Skin epidermis (tissue), 12 donors: Measurements from ENCODE around the gene TNNC2.
"Not testable (repeated sequence)": the region's sequence is repeated elsewhere in the genome, so short reads cannot be mapped to it uniquely, and the experiment has no call there.

Experiments used
- H3K27ac ChIP-seq, 21 experiments: fragments of 200-600 bp; sonication (generic) in 11 of 21; one replicate each; pipeline ENCODE4 v1.5.0; 2020; ENCODE audit warnings: mild to moderate bottlenecking in 3 of 21, inconsistent platforms in 2 of 21, moderate library complexity in 2 of 21
- H3K4me3 ChIP-seq, 7 experiments: fragments of 200-600 bp; sonication (generic) in 2 of 7; one replicate each; pipeline ENCODE4 v1.5.0; 2020; ENCODE audit warnings: inconsistent platforms in 2 of 7, mild to moderate bottlenecking in 2 of 7, moderate library complexity in 1 of 7

TNNC2 gene

DNA sequence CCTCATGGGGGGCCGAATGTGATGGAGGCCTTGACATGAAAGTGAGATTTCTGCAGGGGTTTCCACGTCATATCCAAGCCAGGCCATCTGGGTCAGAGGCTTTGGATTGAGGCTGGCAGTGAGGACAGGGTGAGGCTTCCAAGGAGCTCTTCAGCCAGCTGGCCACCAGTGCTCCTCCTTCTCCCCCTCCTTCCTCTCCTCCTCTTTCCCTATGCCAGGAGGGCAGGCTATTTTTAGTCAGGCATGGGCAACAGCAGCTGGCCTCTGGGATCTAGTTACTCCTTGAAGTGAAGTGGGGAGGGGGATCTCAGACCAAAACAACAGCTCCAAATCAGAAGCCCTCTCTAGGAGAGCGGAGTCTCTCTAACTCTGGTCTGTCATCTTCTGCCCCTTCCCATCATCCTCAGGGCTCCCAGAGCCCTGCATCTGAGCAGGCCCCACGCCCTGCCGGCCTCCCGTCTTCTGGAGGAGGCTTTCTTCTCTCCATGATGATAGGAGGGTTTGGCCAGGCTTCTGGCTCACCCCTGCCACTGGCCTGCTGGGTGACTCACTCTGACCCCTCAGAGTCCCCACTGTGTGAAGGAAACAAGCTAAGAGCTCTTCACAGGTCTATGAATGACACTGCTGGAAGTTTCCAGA is 612 bp downstream of the TNNC2 start:
- Histone ChIP-seq H3K4me3 (no peak overlapping the region), H3K27ac (peak overlapping the region in 8 of 21 experiments; percentile 9 to 71 (median 42))

DNA sequence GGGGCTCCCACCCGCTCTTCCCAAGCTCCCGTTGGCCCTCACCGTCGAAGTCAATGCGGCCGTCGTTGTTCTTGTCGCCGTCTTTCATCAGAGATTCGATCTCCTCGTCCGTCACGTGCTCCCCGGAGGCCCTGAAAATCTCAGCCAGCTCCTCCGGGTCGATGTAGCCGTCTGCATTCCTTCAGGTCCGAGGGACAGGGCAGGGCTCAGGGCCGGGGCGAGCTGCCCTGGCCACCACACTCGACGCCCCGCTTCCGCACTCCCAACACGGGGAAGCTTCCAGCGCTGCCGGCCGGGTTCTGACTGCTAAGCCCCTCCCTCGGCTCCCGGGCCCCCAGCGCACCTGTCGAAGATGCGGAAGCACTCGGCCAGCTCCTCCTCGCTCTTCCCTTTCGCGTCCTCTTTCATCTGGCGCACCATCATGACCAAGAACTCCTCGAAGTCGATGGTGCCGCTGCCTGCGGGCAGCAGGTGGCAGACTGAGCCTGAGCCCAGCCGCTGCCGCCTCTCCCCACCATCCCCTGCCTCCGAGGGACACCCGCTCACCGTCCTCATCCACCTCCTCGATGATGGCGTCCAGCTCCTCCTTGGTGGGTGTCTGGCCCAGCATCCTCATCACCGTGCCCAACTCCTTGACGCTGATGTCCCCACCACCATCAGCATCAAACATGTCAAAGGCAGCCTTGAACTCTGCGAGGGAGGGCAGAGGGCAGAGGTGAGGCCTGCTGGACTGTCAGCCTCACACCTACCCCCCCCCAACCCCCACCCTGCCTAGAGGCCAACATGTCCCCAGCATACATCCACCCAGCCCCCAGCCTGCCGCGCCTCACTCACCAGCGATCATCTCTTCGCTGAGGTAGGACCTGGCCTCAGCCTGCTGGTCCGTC is 2.9 kb downstream of the TNNC2 start:
- Histone ChIP-seq H3K4me3 (peak overlapping the region in 2 of 7 experiments; percentile 10 to 26), H3K27ac (peak overlapping the region in 1 of 21 experiments; percentile 25)

DNA sequence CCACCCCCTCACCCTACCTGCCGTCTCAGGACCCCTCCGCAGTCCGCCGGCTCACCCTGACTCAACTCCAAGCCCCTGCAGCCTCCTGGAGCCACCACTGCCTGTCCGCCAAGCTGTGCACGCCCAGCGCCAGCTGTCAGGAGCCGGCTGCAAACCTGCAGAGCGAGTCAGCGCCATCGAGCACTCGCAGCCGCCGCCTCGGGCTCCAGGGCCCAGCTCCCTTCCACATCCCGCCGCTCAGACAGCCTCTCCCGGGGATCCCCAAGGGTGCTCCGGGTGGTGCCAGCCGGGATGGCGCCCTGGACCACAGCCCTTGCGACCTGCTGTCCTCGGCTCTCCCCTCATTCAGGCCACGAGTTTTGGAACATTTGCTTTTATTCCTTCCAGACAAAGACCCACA is 4.3 kb downstream of the TNNC2 start:
- Histone ChIP-seq H3K27ac (no peak overlapping the region), H3K4me3 (no peak overlapping the region)

DNA sequence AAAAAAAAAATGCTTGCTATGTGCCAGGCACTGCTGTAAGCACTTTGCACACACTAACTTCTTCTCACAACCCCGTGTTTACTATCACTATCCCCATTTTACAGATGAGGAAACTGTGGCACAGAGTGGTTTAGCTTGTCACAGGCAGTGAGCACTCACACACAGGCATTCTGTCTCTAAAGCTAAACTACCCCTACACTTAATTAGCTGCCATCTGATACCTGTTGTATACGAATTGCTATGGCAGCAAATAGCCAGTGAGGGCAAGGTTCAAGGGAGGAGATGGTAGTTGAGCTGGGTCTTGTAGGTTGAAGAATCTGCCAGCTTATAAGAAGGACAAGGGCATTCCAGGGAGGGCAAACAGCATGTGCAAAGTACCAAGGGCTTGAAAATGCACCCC is 5.2 kb downstream of the TNNC2 start:
- no peak overlapping the region for H3K27ac ChIP-seq
- no peak overlapping the region for H3K4me3 ChIP-seq

DNA sequence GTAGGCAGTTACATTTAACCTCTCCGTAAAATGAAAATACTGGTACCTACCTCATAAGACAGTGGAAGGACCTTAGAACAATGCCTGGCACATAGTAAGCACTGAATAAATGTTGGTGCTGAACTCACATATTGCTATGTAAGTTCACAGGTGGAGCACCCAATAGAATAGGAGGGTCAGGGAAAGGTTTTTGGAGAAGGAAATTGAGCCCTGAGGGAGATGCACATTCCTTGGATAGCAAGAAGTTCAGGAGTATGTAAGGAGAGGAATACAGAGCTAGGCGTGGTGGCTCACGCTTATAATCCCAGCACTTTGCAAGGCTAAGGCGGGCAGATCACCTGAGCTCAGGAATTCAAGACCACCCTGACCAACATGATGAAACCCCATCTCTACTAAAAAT is 7.6 kb downstream of the TNNC2 start:
- no peak overlapping the region for H3K27ac ChIP-seq
- H3K4me3 ChIP-seq: no peak overlapping the region

DNA sequence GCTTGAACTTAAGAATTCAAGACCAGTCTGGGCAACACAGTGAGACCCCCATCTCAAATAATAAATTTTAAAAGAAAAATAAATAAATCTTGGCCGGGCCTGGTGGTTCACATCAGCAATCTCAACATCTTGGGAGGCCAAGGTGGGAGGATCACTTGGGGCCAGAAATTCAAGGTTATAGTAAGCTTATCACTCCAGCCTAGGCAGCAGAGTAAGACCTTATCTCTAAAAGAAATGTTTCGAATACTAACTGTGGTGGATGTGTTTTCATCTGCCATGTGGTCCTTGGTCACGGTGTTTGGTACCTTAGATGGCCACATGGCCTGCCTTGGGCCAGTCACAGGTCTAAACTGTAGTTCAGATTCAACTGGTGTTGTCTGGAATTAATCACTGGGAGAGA is 8.9 kb downstream of the TNNC2 start:
- H3K4me3 ChIP-seq: no peak overlapping the region
- peak overlapping the region in 1 of 21 experiments; percentile 2 for H3K27ac ChIP-seq

DNA sequence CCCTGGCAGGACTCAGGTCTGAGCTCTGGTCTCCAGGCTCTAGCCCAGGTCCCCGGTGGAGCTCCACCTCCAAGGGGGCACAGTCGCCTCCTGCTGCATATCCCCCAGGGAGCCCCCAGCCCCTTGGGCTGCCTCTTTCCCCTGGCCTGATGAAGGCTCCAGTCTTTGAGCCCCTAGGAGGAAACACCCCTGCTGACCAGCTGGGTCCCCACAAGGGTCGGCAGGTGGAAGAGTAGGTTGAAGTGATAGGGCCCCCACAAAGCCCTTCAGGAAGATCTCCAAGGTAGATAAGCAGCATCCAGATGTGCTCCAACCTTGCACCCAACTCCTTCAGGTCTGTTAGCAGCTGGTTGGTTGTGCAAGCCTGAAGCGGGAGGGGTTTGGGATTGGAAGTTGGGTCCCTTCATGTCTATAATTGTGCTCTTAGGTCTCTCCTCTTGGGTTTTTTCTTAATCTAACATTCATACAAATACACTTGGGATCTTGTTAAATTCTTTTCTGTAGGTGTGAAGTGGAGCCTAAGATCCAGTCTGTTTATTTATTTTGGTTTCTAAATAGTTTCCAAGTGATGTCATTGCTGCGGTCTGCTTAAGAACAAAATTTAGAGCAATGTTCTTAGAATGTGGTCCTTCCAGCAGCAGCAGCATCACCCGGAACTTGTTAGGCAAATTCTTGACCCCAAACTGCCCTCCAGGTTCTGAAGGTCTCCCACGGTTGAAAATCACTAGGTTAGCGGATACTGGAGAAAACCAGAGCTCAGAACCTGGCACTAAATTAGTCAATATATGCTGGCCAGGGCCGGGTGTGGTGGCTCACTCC is 9.5 kb downstream of the TNNC2 start:
- no peak overlapping the region for H3K4me3 ChIP-seq
- H3K27ac ChIP-seq: peak overlapping the region in 3 of 21 experiments; percentile 34 to 58 (median 55)

DNA sequence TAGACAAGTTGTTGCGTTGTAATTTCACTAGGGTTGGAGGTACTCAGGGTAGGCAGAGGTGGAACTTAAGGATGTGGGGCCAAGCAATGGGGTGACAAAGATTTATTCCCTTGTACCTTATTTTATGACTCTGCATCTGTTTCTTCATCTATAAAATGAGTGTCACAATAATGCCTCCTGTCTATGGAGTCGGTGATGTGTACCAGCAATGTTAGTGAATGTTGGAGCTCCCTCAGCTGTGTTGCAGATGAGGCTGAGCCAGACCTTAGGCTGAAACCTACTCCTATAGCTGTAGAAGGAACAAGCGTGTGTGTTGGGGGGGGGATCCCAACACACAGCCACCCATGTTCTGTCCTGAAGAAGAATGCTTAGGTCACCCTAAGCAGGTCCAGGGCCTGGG is 10.2 kb downstream of the TNNC2 start:
- Histone ChIP-seq H3K4me3 (no peak overlapping the region), H3K27ac (peak overlapping the region in 3 of 21 experiments; percentile 34 to 58 (median 55))

DNA sequence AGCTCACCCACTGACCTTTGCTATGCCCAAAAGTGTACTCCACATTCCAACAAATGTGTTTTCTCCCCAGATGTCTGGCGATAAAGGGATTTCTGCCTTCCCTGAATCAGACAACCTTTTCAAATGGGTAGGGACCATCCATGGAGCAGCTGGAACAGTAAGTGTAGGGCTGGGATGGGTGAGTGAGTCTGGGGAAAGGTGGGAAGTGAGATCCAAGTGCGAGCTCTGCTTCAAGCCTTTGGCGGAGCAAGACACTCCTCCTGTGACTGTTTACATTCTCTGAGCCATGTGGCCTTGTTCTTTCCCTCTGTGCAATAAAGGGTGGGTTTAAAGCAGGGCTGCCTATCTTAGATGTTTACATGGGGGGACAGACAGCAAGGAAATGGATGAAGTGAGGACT is 12.8 kb downstream of the TNNC2 start:
- H3K4me3 ChIP-seq: no peak overlapping the region
- no peak overlapping the region for H3K27ac ChIP-seq

DNA sequence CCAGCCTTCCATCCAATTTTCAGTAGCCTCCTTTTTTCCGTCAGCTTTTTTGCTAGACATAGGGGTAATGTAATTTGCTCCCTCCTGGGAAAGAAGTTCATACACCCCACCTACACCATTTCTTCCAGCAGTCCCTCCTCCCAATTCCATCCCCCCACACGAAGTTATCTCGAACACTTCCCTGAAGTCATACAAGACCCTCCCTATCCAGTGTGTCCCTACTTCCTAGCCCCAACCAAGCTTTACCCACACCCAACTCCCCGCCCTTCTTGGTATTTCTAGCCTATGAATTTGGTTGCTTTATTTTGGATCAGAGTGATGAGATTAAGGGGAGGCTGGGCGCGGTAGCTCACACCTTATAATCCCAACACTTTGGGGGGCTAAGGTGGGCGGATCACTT is 13.6 kb downstream of the TNNC2 start:
- peak overlapping the region in 1 of 21 experiments; percentile 57 for H3K27ac ChIP-seq

DNA sequence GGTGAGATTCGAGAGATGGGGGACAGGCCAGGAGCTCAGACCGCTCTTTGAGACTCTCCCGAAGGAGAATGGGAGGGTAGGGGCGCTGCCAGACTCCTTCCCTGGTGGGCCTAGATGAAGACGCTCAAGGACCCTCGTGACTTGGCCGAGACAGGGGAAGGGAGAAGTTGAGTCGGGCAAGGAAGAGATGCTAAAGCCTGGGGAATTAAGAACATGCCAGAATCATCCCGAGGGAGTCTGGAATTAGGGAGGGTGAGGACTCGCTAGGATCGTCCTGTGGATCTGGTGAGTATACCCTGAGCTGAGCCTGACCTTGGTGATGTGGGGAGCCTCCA is 14.1 kb downstream of the TNNC2 start:
- H3K27ac ChIP-seq: peak overlapping the region in 10 of 21 experiments; percentile 14 to 61 (median 36)
- peak overlapping the region; percentile 41 to 80 (median 53) for H3K4me3 ChIP-seq

More for the DNA sequence above, 13.6 kb downstream of the TNNC2 start:
- peak overlapping the region in 5 of 7 experiments; percentile 53 to 80 (median 53) for H3K4me3 ChIP-seq

DNA sequence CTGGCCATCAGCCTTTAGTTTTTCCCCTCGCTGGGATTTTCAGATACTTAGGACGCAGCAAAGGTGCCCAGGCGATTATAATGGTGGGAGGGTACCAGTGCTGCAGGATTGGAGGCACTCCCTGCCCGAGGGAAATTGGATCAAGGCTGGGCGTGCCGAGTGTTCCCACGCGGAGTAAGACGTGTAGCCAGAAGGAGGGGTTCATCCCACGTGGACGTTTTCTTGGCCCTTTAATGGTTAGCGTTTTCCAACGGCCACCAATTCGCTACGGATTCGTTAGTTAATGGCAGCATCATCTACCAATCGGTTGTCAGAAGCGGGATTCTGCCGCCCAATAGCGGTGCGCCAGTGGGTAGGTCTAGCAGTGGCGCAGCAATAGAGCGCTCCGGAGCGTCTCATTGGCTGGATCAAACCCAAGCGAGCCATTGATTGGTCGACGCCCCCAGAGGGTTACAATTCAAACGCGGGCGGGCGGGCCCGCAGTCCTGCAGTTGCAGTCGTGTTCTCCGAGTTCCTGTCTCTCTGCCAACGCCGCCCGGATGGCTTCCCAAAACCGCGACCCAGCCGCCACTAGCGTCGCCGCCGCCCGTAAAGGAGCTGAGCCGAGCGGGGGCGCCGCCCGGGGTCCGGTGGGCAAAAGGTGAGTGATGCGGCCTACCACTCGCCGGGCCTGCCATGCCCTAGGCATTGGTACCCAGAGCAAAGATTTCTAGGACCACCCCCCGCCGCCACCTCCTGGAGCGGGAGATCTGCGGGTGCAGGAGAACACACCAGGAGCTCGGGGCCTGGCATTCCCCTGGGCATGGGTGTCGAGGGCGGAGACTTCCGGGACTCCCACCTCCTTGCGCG is 14.7 kb downstream of the TNNC2 start, which contains the start of gene UBE2C:
TSS of gene UBE2C (plus strand) at position 488 of the 849 bp plus-strand sequence. CDS start at position 540, 52 bp downstream.
- Histone ChIP-seq H3K4me3 (peak within 1 kb of the TSS; percentile 41 to 80 (median 53)), H3K27ac (peak within 1 kb of the TSS in 11 of 21 experiments; percentile 21 to 65 (median 48))

DNA sequence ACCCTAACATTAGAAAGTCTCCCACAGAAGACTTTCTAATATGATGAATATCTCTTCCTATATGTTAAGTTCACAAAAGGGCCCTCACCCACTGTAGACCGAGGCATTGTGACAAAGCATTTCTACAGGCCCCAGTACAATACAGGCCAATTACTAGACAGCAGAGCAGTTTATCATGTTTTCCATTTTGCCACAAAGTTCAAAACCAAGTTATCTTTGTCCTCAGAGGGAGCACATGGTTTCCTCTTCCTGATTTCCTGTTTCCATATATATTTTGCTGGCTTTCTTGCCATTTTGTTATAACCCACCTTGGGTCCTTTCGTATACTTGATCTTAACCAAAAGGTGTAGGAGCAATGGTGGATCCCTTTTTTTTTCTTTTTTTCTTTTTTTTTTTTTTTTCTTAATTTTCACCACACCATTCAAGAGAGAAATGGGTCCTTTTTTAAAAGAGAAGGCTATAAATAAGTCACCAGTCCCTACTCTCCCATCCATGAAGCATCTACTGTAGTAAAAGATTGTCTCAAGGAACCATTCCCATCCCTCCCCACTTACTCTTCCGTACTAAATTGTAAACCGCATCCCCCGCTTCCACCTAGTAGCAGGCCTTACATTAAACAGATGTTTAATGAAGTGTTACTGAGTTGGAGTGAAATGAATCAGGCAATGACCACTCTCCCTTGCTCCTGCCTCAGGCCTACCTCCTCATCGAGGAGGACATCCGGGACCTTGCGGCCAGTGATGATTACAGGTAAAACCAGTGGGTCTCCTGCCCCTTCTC is 16.7 kb downstream of the TNNC2 start:
- H3K4me3 ChIP-seq: no peak overlapping the region
- H3K27ac ChIP-seq: no peak overlapping the region

DNA sequence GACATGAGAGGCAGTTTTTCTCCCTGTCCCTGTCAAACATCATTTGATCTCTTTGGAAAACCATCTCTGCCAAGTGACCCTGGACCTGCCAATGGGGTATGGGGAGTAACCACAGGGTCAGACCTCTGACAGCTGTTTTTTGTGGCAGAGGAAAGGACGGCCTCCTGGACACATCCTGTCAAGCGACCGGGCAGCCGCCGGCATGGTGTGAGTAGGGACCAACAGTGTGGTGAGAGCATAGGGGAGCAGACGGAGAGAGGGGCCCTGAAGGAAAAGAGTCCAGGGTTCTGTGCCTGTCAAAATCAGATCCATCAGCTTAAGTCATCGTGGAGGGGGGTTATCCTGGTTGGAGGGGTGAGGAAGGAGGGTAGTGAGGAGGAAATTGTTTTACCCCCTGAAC is 25.3 kb downstream of the TNNC2 start:
- no peak overlapping the region for H3K27ac ChIP-seq
- H3K4me3 ChIP-seq: no peak overlapping the region

DNA sequence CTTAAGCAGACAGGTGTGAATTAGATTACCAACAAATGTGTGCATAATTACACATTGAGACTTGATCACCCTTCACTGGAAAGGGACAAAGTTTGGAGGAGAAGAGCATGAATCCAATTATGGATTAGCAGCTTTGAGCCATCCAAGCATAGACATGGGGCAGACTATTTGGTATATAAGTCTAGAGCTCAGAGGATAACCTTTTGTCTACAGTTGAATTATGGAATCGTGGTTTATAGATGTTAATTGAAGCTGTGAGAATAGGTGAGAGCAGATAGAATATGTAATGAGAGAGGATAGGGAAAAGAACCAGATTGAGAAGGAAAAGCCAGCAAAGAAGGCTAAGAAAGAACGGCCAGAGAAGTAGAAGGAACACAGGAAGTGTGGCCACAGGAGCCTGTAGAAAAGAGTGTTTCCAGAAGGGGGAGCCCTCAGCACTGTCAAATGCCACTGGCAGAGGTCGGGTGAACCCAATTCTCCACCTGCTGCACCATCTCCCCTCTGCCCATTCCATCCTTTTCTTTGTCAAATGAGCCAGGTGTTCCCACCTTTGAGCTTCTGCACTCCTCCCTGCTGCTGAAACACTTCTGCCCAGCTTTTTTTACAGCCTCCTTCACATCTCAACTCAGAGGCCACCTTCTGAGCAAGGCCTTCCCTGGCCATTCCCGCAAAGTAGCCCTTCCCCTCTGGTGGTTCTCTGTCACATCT is 28.0 kb downstream of the TNNC2 start:
- Histone ChIP-seq H3K27ac (peak overlapping the region in 6 of 21 experiments; percentile 13 to 54 (median 26)), H3K4me3 (no peak overlapping the region)

DNA sequence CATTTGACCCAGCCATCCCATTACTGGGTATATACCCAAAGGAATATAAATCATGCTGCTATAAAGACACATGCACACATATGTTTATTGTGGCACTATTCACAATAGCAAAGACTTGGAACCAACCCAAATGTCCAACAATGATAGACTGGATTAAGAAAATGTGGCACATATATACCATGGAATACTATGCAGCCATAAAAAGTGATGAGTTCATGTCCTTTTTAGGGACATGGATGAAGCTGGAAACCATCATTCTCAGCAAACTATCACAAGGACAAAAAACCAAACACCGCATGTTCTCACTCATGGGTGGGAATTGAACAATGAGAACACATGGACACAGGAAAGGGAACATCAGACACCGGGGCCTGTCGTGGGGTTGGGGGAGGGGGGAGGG is 29.2 kb downstream of the TNNC2 start:
- not testable (repeated sequence) for H3K4me3 ChIP-seq, H3K27ac ChIP-seq

DNA sequence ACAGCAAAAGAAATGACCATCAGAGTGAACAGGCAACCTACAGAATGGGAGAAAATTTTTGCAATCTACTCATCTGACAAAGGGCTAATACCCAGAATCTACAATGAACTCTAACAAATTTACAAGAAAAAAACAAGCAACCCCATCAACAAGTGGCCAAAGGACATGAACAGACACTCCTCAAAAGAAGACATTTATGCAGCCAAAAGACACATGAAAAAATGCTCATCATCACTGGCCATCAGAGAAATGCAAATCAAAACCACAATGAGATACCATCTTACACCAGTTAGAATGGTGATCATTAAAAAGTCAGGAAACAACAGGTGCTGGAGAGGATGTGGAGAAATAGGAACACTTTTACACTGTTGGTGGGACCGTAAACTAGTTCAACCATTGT is 29.6 kb downstream of the TNNC2 start:
- not testable (repeated sequence) for H3K27ac ChIP-seq, H3K4me3 ChIP-seq
